Liver (tissue), 3 donors: Measurements from ENCODE around the gene ILDR2.

ENCODE experiments used
- CTCF ChIP-seq: fragments of 150-350 bp; IDR thresholded peaks from 2 replicates; pipeline ENCODE4 v1.5.1; 2017; ENCODE audit warnings: improper control_type of control experiment, low read depth, low read length; ENCODE audit not compliant: missing input control
- FOXA1 ChIP-seq: IDR thresholded peaks from 2 replicates; pipeline ENCODE4 v1.6.1; 2016; ENCODE audit warnings: antibody characterized with exemption
- JUND ChIP-seq, 2 donors: IDR thresholded peaks; 2 replicates each; pipeline ENCODE4 v1.6.1; 2016; ENCODE audit warnings: antibody characterized with exemption in 2 of 2
- MAX ChIP-seq: IDR thresholded peaks from 2 replicates; pipeline ENCODE4 v1.6.1; 2016; ENCODE audit warnings: antibody characterized with exemption
- NR2F2 ChIP-seq: IDR thresholded peaks from 2 replicates; pipeline ENCODE4 v1.6.1; 2016; ENCODE audit warnings: antibody characterized with exemption
- RAD21 ChIP-seq, 2 donors: IDR thresholded peaks; 2 replicates each; pipeline ENCODE4 v1.6.1; 2016; ENCODE audit warnings: antibody characterized with exemption in 2 of 2, mild to moderate bottlenecking in 2 of 2
- TAF1 ChIP-seq: conservative IDR thresholded peaks from 2 replicates; pipeline ENCODE4 v1.6.1; 2016; ENCODE audit warnings: antibody characterized with exemption, mild to moderate bottlenecking
- YY1 ChIP-seq: IDR thresholded peaks from 2 replicates; pipeline ENCODE4 v1.6.1; 2016; ENCODE audit warnings: antibody characterized with exemption, mild to moderate bottlenecking
- donor health status: healthy.
- donor health status: healthy.

GRCh38 chr1:166914111-166914510 is 61.2 kb downstream of the ILDR2 start:
- TF ChIP-seq CTCF (no peak), YY1 (no peak), RAD21 (IDR thresholded peaks at IDR 0.05) (no peak), FOXA1 (no peak), TAF1 (no peak), JUND (IDR thresholded peaks at IDR 0.05) (no peak), MAX (no peak), NR2F2 (no peak)
